Measurements from ENCODE around the gene C12orf76. TPM values are rescaled to one million over a fixed set of nuclear protein-coding genes. Genes with fewer than 3 reads are reported as not detected.

Gene C12orf76
- total RNA-seq, 1 donor from 2014 or later = 22.2 TPM

- no peak for DNase-seq (ENCODE audit: low spot score in 2 of 2, unreplicated experiment in 2 of 2)
- Mint-ChIP-seq H3K27ac (peak overlapping the region; percentile 91), H3K9me3 (no peaks in the 10 kb centered on the region), H3K36me3 (peaks cover 20% of the 10 kb centered on the region), H3K4me1 (peaks cover 5% of the 10 kb centered on the region), H3K4me3 (no peak overlapping the region), H3K27me3 (ENCODE audit: low read depth) (no peaks in the 10 kb centered on the region)
- TF ChIP-seq, protein P1, sequence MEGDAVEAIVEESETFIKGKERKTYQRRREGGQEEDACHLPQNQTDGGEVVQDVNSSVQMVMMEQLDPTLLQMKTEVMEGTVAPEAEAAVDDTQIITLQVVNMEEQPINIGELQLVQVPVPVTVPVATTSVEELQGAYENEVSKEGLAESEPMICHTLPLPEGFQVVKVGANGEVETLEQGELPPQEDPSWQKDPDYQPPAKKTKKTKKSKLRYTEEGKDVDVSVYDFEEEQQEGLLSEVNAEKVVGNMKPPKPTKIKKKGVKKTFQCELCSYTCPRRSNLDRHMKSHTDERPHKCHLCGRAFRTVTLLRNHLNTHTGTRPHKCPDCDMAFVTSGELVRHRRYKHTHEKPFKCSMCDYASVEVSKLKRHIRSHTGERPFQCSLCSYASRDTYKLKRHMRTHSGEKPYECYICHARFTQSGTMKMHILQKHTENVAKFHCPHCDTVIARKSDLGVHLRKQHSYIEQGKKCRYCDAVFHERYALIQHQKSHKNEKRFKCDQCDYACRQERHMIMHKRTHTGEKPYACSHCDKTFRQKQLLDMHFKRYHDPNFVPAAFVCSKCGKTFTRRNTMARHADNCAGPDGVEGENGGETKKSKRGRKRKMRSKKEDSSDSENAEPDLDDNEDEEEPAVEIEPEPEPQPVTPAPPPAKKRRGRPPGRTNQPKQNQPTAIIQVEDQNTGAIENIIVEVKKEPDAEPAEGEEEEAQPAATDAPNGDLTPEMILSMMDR (IDR thresholded peaks at IDR 0.05; ENCODE audit: unreplicated experiment) = no peak
These were observed 9.1 kb downstream of the C12orf76 start for GRCh38 chr12:110039085-110039807.

DNA sequence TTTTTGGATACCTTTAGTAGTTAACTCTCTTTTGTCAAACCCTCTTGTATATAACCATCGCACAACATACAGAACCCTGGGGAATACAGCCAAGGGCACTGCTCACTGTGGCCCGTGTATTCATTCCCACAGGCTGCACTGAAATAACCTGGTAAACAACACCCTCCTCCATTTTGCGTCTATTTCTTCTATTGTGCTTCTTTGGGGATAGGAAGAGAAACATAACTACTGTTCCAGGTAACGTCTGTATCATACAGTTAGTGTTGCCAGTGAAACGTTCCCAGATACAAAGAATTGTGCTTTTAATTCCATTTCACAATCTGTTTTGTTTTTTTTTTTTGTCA is 9.6 kb downstream of the C12orf76 start:
- DNase-seq (ENCODE audit: low spot score in 2 of 2, unreplicated experiment in 2 of 2) = no peak
- H3K27me3 Mint-ChIP-seq (ENCODE audit: low read depth) = no peaks in the 10 kb centered on the region
- no peaks in the 10 kb centered on the region for H3K9me3 Mint-ChIP-seq
- H3K4me1 Mint-ChIP-seq = peaks cover 5% of the 10 kb centered on the region
- TF ChIP-seq, protein P1 (IDR thresholded peaks at IDR 0.05; ENCODE audit: unreplicated experiment) = no peak
- H3K27ac Mint-ChIP-seq = peak overlapping the region; percentile 91
- no peak overlapping the region for H3K4me3 Mint-ChIP-seq
- H3K36me3 Mint-ChIP-seq = peaks cover 21% of the 10 kb centered on the region

- Mint-ChIP-seq H3K27ac (no peak overlapping the region), H3K4me3 (no peak overlapping the region), H3K9me3 (no peaks in the 10 kb centered on the region), H3K27me3 (ENCODE audit: low read depth) (no peaks in the 10 kb centered on the region), H3K4me1 (no peaks in the 10 kb centered on the region), H3K36me3 (peaks cover 29% of the 10 kb centered on the region)
- DNase-seq (ENCODE audit: low spot score in 2 of 2, unreplicated experiment in 2 of 2) = no peak
- TF ChIP-seq, protein P1 (IDR thresholded peaks at IDR 0.05; ENCODE audit: unreplicated experiment) = no peak
These were observed 11.0 kb downstream of the C12orf76 start for GRCh38 chr12:110037315-110037714.

DNA sequence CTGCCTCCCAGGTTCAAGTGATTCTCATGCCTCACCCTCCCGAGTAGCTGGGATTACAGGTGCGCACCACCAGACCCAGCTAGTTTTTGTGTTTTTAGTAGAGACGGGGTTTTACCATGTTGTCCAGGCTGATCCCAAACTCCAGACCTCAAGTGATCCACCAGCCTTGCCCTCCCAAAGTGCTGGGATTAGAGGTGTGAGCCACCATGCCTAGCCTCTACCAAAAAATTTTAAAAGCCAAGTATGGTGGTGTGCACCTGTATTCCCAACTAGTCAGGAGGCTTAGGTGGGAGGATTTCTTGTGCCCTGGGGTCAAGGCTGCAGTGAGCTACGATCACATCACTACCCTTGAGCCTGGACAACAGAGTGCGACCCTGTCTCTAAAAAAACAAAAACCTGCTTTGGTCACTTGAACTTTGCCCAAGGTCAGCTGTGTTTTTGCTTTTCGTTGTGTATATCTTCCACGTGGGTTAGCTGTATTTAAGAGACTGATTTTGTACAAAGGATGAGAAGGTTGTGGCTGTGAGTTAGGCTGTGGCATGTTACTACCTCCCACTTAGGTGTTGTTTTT is 12.7 kb downstream of the C12orf76 start:
- H3K9me3 Mint-ChIP-seq = no peaks in the 10 kb centered on the region
- TF ChIP-seq, protein P1 (IDR thresholded peaks at IDR 0.05; ENCODE audit: unreplicated experiment) = no peak

GRCh38 chr12:110033888-110034287 is 14.4 kb downstream of the C12orf76 start:
- peaks cover 44% of the 10 kb centered on the region for H3K36me3 Mint-ChIP-seq

More for the DNA sequence above, 12.7 kb downstream of the C12orf76 start:
- H3K36me3 Mint-ChIP-seq = peaks cover 34% of the 10 kb centered on the region
- DNase-seq (ENCODE audit: low spot score in 2 of 2, unreplicated experiment in 2 of 2) = no peak
- H3K4me3 Mint-ChIP-seq = no peak overlapping the region
- no peak overlapping the region for H3K27ac Mint-ChIP-seq
- H3K4me1 Mint-ChIP-seq = no peaks in the 10 kb centered on the region
- no peaks in the 10 kb centered on the region for H3K27me3 Mint-ChIP-seq (ENCODE audit: low read depth)

More at GRCh38 chr12:110033888-110034287, 14.4 kb downstream of the C12orf76 start:
- no peak for DNase-seq (ENCODE audit: low spot score in 2 of 2, unreplicated experiment in 2 of 2)
- Mint-ChIP-seq H3K4me1 (no peaks in the 10 kb centered on the region), H3K27me3 (ENCODE audit: low read depth) (no peaks in the 10 kb centered on the region), H3K9me3 (no peaks in the 10 kb centered on the region), H3K27ac (no peak overlapping the region), H3K4me3 (no peak overlapping the region)
- TF ChIP-seq, protein P1 (IDR thresholded peaks at IDR 0.05; ENCODE audit: unreplicated experiment) = no peak

All from mesothelial cell of epicardium (in vitro differentiated cells).